ENCODE results near the gene OR5V1. TPM values are rescaled to one million over a fixed set of nuclear protein-coding genes. Genes with fewer than 3 reads are reported as not detected.
"Not testable (repeated sequence)": the region's sequence is repeated elsewhere in the genome, so short reads cannot be mapped to it uniquely, and the experiment has no call there.

The OR5V1 gene
- total RNA-seq = not detected

DNA sequence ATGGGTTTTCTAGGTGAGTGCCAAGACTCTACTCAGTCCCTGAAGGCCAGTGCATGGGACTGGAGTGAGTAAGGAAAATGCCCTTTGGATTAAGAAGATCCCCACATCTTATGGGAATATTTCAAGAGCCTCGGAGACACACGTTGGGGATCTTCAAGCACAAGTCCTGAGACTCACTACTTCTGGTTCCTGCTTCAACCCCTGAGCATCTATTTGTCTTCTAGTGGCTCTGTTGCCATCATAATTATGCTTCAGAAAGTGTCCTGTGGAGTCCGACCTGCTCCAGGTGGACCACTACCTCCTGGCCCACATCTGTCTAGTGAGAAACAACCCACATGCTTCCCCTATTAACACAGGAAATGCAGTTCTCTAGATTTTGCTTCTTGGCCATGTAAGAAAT lies at the start of gene OR5V1:
OR5V1 (minus strand) TSS at position 101 of the 400 bp plus-strand sequence. CDS start 12,670 bp downstream, outside the sequence.
- H3K9me3 Mint-ChIP-seq = no peaks in the 10 kb centered on the region
- DNase-seq (no peak), ATAC-seq (ENCODE audit: low read depth) (no peak)
- H3K4me3 Mint-ChIP-seq = no peak within 1 kb of the TSS
- no peaks in the 10 kb centered on the region for H3K36me3 Mint-ChIP-seq
- POLR2A ChIA-PET = no interaction called here
- no peaks in the 10 kb centered on the region for H3K4me1 Mint-ChIP-seq
- H3K27ac Mint-ChIP-seq = no peak within 1 kb of the TSS
- H3K27me3 Mint-ChIP-seq = peaks cover 5% of the 10 kb centered on the region

DNA sequence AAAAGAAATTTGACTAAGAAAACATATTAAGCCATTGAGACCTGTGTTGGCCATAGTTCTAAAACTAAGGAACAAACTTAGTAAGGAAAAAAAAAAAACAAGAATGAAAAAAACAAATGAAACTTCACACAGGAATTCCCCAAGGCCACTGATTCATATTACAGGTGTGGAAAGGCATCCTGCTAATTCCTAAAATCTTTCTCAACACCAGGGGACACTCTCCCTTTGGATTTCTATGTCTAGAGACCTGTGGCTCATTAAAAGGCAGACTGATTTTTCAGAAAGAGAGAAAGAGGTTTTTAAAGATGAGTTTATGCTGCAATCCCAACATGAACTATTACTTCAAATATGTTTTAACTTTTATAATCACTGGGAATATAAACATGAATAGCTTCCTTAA lies 45.9 kb upstream of the OR5V1 start, which contains the start of gene OR12D1:
OR12D1 (plus strand) TSS at position 341 of the 400 bp plus-strand sequence.
- Mint-ChIP-seq H3K27me3 (peaks cover 20% of the 10 kb centered on the region), H3K36me3 (no peaks in the 10 kb centered on the region), H3K4me3 (no peak within 1 kb of the TSS), H3K4me1 (no peaks in the 10 kb centered on the region), H3K9me3 (peaks cover 3% of the 10 kb centered on the region), H3K27ac (no peak within 1 kb of the TSS)
- DNase-seq (no peak), ATAC-seq (ENCODE audit: low read depth) (no peak)
- POLR2A ChIA-PET = no interaction called here

DNA sequence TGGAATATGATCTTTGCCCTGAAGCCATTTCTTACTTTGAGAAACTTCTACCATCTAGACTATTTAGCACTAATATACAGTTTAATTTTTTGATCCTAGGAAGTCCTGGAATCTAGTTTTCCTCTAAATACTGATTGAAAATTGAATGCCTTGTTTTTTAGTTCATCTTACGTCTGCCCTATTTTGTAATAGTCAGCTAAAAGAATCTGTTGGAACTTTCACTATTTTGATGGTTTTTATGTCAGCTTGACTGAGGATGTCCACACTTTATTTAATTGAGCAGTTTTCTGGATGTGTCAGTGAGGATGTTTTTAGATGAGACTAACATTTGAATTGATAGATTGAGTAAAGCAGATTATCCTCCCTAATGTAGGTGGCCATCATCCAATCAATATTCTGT lies 35.1 kb upstream of the OR5V1 start:
- H3K36me3 Mint-ChIP-seq = no peaks in the 10 kb centered on the region
- DNase-seq (no peak), ATAC-seq (ENCODE audit: low read depth) (no peak)
- no peak overlapping the region for H3K4me3 Mint-ChIP-seq
- peaks cover 13% of the 10 kb centered on the region for H3K27me3 Mint-ChIP-seq
- no peak overlapping the region for H3K27ac Mint-ChIP-seq
- H3K9me3 Mint-ChIP-seq = peaks cover 2% of the 10 kb centered on the region
- H3K4me1 Mint-ChIP-seq = no peaks in the 10 kb centered on the region
- POLR2A ChIA-PET = no interaction called here

DNA sequence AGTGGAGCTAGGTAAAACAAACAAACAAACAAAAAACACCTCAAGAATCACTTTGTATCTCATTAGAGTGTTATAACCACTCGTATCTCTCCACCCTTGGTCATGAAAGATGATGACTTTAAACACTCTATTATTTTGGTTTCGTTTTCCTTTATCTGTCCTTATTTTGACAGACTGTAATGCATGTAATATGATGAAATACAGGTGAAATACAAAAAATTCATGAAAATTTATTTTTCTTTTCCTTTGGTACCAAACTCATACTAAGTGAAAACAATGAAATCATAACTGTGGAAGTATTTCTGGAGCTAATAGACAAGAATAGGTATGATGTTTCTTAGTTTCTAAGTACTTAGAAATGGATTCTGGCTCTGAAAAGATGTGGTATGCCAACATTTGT lies 30.9 kb upstream of the OR5V1 start:
- Mint-ChIP-seq H3K27me3 (peaks cover 11% of the 10 kb centered on the region), H3K4me3 (no peak overlapping the region), H3K4me1 (no peaks in the 10 kb centered on the region), H3K27ac (no peak overlapping the region), H3K36me3 (no peaks in the 10 kb centered on the region), H3K9me3 (no peaks in the 10 kb centered on the region)
- ATAC-seq (ENCODE audit: low read depth) (no peak), DNase-seq (no peak)
- POLR2A ChIA-PET = no interaction called here

DNA sequence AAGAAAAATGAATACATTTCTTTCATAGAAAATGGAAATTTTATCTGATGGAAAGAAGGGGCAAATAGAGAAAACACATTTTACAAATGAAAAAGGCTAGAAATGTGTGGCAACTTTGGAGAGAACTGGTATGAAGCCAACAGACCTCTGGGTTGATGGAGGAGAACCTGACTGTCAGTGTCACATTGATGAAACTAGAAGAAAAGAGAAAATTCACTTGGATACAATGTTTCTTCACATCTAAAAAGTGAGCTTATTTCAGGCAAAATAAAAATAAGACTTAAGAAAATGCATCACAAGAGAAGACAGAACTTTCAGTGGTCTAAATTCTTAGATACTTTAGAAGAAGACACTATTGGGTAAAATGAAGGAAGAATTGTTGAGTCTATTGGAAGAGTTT lies 26.7 kb upstream of the OR5V1 start, which contains the start of gene OR12D2:
OR12D2 (plus strand) TSS at position 301 of the 400 bp plus-strand sequence. CDS start 1,069 bp downstream, outside the sequence.
- no peaks in the 10 kb centered on the region for H3K36me3 Mint-ChIP-seq
- DNase-seq (no peak), ATAC-seq (ENCODE audit: low read depth) (no peak)
- H3K27me3 Mint-ChIP-seq = peaks cover 7% of the 10 kb centered on the region
- H3K4me3 Mint-ChIP-seq = no peak within 1 kb of the TSS
- POLR2A ChIA-PET = no interaction called here
- no peak within 1 kb of the TSS for H3K27ac Mint-ChIP-seq
- H3K4me1 Mint-ChIP-seq = no peaks in the 10 kb centered on the region
- no peaks in the 10 kb centered on the region for H3K9me3 Mint-ChIP-seq

DNA sequence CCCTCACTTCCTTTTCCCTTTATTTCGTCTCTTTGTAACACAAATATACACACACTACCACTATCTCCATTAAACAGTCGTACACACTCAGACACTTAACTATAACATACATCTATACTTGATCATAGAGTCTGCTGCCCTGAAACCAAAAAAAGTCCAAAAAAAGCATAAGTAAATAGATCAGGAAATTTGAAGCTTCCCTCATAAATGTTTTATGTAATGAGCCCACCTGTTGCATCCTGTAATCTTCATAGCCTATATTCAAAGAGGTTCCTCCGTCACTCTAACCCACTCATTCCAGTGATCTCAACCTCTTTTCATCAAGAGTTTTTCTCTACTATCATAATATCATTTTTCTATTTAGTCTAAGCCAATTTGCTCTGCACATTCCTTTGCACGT lies 19.9 kb upstream of the OR5V1 start:
- H3K36me3 Mint-ChIP-seq = no peaks in the 10 kb centered on the region
- ATAC-seq (ENCODE audit: low read depth) = no peak
- H3K27me3 Mint-ChIP-seq = peaks cover 5% of the 10 kb centered on the region
- H3K4me3 Mint-ChIP-seq = no peak overlapping the region
- POLR2A ChIA-PET = no interaction called here
- H3K9me3 Mint-ChIP-seq = no peaks in the 10 kb centered on the region
- DNase-seq = no peak
- no peaks in the 10 kb centered on the region for H3K4me1 Mint-ChIP-seq
- no peak overlapping the region for H3K27ac Mint-ChIP-seq

DNA sequence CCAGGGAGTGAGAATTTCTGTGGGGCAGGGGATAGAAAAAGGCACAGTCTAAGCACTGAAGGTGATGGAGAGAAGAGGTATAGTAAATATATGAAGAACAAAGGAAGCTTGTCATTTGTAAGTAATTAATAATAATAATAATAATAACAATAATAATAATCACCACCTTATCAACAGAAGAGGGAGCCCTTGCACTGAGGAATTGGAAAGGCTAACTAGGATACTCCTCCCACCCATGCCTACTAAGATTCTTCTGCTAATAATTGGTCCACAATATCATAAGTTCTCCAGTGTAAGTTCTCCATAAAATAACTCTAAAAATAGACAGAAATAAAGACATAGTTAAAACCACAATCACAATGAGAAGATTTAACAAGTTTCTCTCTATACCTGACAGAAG lies 7.3 kb upstream of the OR5V1 start:
- DNase-seq (no peak), ATAC-seq (ENCODE audit: low read depth) (no peak)
- peaks cover 26% of the 10 kb centered on the region for H3K27me3 Mint-ChIP-seq
- H3K4me1 Mint-ChIP-seq = no peaks in the 10 kb centered on the region
- POLR2A ChIA-PET = no interaction called here
- no peaks in the 10 kb centered on the region for H3K9me3 Mint-ChIP-seq
- no peak overlapping the region for H3K4me3 Mint-ChIP-seq
- no peak overlapping the region for H3K27ac Mint-ChIP-seq
- H3K36me3 Mint-ChIP-seq = no peaks in the 10 kb centered on the region

DNA sequence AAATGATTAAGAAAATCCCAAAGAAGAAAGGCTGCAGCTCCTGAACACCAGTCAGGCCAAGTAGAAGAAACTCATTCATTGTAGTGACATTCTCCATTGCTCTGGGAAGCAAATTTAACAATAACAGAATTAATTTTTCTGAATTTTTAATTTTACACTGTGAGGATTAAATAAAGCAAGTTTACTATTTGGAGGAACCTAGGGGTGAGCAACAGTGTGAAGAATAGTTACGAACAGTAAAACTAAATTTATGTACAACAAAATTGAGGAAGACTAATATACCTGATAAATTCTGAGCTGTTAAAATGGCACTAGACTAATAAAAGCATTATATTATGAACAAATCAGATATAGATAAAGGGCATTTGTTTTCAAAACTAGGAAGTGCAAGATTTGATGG lies 6.5 kb upstream of the OR5V1 start, which contains the start of gene OR12D3:
OR12D3 (minus strand) TSS at position 101 of the 400 bp plus-strand sequence; CDS start at position 97, 4 bp downstream.
- Mint-ChIP-seq H3K27ac (no peak within 1 kb of the TSS), H3K4me3 (no peak within 1 kb of the TSS), H3K4me1 (no peaks in the 10 kb centered on the region), H3K9me3 (no peaks in the 10 kb centered on the region), H3K27me3 (peaks cover 24% of the 10 kb centered on the region), H3K36me3 (no peaks in the 10 kb centered on the region)
- ATAC-seq (ENCODE audit: low read depth) = no peak
- POLR2A ChIA-PET = interaction anchor here (0.6 kb wide), 1 partner anchor 36 kb away, joined by 4 read pairs; no protein-coding TSS in a partner anchor
- no peak for DNase-seq

DNA sequence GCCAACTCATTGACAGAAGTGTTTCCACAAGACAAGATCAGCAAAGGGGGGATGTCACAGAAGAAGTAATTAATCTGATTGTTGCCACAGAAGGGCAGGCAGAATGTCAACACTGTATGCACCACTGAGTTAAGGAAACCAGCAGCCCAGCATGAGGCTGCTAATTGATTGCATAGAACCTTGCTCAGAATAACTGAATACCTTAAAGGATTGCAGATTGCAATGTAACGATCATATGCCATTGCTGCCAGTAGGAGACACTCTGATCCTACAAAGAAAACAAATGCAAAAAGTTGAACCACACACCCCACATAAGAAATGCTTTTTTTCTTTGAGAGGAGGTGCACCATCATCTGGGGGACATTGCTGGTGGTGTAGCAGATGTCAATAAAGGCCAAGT lies 13.1 kb downstream of the OR5V1 start:
- no peak for DNase-seq
- Mint-ChIP-seq H3K9me3 (no peaks in the 10 kb centered on the region), H3K27me3 (peaks cover 10% of the 10 kb centered on the region), H3K27ac (no peak overlapping the region), H3K36me3 (no peaks in the 10 kb centered on the region), H3K4me3 (no peak overlapping the region), H3K4me1 (no peaks in the 10 kb centered on the region)
- POLR2A ChIA-PET = no interaction called here
- ATAC-seq (ENCODE audit: low read depth) = no peak

DNA sequence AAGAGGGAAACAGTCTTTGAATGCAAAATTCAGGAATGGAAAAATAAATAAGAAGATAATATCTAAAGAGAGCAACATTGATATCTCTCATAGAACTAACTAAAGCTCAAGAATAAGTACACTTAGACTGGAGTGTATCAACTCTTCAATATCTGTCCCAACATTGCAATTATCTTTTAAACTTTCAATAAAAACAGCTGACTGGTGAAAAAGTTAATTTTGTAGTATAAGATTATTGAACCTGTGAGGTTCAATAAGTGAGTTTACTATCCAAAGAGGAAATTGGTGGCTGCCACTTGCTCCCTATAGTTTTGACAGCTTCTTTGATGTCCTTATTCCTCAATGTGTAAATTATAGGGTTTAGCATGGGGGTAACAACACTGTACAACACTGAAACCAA lies 13.7 kb downstream of the OR5V1 start:
- DNase-seq = no peak
- no peak overlapping the region for H3K27ac Mint-ChIP-seq
- no peaks in the 10 kb centered on the region for H3K9me3 Mint-ChIP-seq
- no peaks in the 10 kb centered on the region for H3K36me3 Mint-ChIP-seq
- POLR2A ChIA-PET = no interaction called here
- H3K4me1 Mint-ChIP-seq = no peaks in the 10 kb centered on the region
- ATAC-seq (ENCODE audit: low read depth) = no peak
- no peak overlapping the region for H3K4me3 Mint-ChIP-seq
- H3K27me3 Mint-ChIP-seq = peaks cover 10% of the 10 kb centered on the region

DNA sequence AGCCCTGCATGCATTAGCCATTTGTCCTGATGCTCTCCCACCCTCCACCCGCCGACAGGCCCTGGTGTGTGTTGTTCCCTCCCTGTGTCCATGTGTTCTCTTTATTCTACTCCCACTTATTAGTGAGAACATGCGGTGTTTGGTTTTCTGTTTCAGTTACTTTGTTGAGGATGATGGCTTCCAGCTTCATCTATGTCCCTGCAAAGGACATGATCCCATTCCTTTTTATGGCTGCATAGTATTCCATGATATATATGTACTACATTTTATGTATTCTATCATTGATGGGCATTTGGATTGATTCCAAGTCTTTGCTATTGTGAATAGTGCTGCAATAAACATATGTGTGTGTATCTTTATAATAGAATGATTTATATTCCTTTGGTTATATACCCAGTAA lies 19.3 kb downstream of the OR5V1 start:
- DNase-seq; H3K27ac Mint-ChIP-seq; H3K4me1 Mint-ChIP-seq; POLR2A ChIA-PET; H3K4me3 Mint-ChIP-seq; ATAC-seq (ENCODE audit: low read depth); H3K9me3 Mint-ChIP-seq; H3K36me3 Mint-ChIP-seq: not testable (repeated sequence)
- H3K27me3 Mint-ChIP-seq = peaks cover 12% of the 10 kb centered on the region

DNA sequence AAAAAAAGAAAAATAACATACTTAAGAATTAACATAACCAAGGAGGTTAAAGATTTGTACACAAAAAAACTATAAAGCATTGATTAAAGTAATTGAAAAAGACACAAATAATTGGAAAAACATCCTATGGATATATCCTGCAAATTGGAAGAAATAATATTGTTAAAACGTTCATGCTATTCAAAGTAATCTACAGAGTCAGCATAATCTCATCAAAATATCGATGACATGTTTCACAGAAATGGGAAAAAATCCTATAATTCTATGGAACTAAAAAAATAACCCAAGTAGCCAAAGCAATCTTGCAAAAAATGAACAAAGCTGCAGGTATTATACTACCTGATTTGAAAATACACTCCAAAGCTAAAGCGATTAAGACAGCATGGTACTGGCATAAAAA lies 23.3 kb downstream of the OR5V1 start:
- ATAC-seq (ENCODE audit: low read depth) (no peak), DNase-seq (no peak)
- no peaks in the 10 kb centered on the region for H3K9me3 Mint-ChIP-seq
- H3K27ac Mint-ChIP-seq = no peak overlapping the region
- peaks cover 16% of the 10 kb centered on the region for H3K27me3 Mint-ChIP-seq
- H3K4me1 Mint-ChIP-seq = no peaks in the 10 kb centered on the region
- H3K36me3 Mint-ChIP-seq = no peaks in the 10 kb centered on the region
- POLR2A ChIA-PET = no interaction called here
- H3K4me3 Mint-ChIP-seq = no peak overlapping the region

DNA sequence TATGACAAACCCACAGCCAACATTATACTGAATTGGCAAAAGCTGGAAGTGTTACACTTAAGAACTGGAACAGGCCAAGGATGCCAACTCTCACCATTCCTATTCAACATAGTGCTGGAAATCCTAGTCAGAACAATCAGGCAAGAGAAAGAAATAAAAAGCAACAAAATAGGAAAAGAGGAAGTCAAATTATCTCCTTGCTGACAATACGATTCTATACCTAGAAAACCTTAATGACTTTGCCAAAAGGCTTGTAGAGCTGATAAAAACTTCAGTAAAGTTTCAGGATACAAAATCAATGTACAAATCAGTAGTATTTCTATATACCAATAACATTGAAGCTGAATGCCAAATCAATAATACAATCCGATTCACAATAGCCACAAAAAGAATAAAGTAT lies 32.4 kb downstream of the OR5V1 start:
- H3K4me3 Mint-ChIP-seq = no peak overlapping the region
- no peaks in the 10 kb centered on the region for H3K4me1 Mint-ChIP-seq
- H3K27ac Mint-ChIP-seq = no peak overlapping the region
- POLR2A ChIA-PET = no interaction called here
- peaks cover 1% of the 10 kb centered on the region for H3K9me3 Mint-ChIP-seq
- peaks cover 4% of the 10 kb centered on the region for H3K27me3 Mint-ChIP-seq
- ATAC-seq (ENCODE audit: low read depth) = no peak
- no peaks in the 10 kb centered on the region for H3K36me3 Mint-ChIP-seq
- DNase-seq = no peak

DNA sequence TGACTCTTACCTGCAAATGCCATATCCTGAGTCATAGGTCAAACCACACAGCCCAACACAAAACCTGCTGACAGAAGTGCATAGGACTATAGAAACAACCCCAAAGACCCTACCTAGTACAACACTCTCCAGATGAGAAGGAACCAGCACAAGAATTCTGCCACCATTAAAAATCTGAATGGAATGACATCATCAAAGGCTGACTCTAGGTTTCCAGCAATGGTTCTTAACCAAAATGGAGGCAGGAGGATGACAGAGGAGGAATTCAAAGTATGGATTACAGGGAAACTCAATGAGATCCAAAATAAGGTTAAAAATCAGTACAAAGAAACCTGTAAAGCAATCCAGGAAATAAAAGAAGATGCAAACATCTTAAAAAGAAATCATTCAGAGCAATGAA lies 36.0 kb downstream of the OR5V1 start:
- H3K27me3 Mint-ChIP-seq = peaks cover 7% of the 10 kb centered on the region
- H3K36me3 Mint-ChIP-seq = no peaks in the 10 kb centered on the region

DNA sequence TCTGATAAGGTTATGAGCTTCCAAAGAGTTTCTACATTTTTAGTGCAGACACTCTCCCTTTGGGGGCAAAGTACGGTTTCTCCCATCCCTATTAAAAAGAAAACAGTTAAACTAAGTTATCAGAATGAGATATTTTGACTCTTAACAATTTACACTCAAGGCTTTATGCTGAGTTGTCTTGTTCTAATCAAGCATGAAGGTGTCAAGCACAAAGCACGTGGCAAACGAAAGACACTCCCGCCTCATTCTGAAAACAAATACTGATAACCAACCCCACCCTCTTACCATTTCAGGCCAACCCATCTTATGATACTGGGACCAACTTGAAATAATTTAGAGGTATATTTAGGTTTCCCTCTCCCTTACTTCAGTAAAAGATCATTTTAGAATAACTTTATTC lies 42.9 kb downstream of the OR5V1 start:
- Mint-ChIP-seq H3K36me3 (no peaks in the 10 kb centered on the region), H3K4me3 (no peak overlapping the region), H3K27me3 (peaks cover 17% of the 10 kb centered on the region), H3K27ac (no peak overlapping the region), H3K4me1 (no peaks in the 10 kb centered on the region), H3K9me3 (no peaks in the 10 kb centered on the region)
- POLR2A ChIA-PET = no interaction called here
- DNase-seq (no peak), ATAC-seq (ENCODE audit: low read depth) (no peak)

More for the DNA sequence above, 36.0 kb downstream of the OR5V1 start:
- H3K27ac Mint-ChIP-seq = no peak overlapping the region
- ATAC-seq (ENCODE audit: low read depth) (no peak), DNase-seq (no peak)
- H3K4me3 Mint-ChIP-seq = no peak overlapping the region
- H3K9me3 Mint-ChIP-seq = peaks cover 1% of the 10 kb centered on the region
- no peaks in the 10 kb centered on the region for H3K4me1 Mint-ChIP-seq
- POLR2A ChIA-PET = no interaction called here

All from activated naive CD8-positive, alpha-beta T cell treated with anti-CD3 and anti-CD28 coated beads, Interleukin-2, amount 10 ng/mL, durations not matched to agents 7 days and 5 days (primary cell).